GM12878 (cell line): Measurements from ENCODE around the gene PTPRD. TPM values are rescaled to one million over a fixed set of nuclear protein-coding genes. Genes with fewer than 3 reads are reported as not detected.

ENCODE experiments used
- ATAC-seq: fragments of 200-7000 bp; cut with Tn5 transposase; 3 replicates; pipeline ENCODE4 v1.9.1; 2020; ENCODE audit warnings: mild to moderate bottlenecking, moderate library complexity
- BruUV-seq: library from RNA; stranded (reverse); fragments of 400-500 nt; replicated peaks from 2 replicates; lab custom pipeline; 2021; lab: Mats Ljungman, UMichigan
- CTCF ChIA-PET: fragments of 300-600 bp; sonication (Branson Sonifier 250); formaldehyde crosslinking; extraction: SDS; loops from one replicate; lab custom pipeline; 2021; ENCODE audit warnings: inconsistent platforms; lab: Yijun Ruan, JAX
- POLR2A ChIA-PET: fragments of 350-600 bp; formaldehyde crosslinking; extraction: SDS; loops from one replicate; lab custom pipeline; 2021; ENCODE audit warnings: inconsistent platforms; lab: Charles Lee
- RAD21 ChIA-PET: fragments of 300-600 bp; sonication (Branson Sonifier 250); formaldehyde crosslinking; loops from one replicate; lab custom pipeline; 2023; ENCODE audit warnings: antibody characterized with exemption; ENCODE audit not compliant: unreplicated experiment; lab: Charles Lee
- SMC1A ChIA-PET: fragments of 300-600 bp; sonication (Branson Sonifier 250); formaldehyde crosslinking; loops from one replicate; lab custom pipeline; 2023; ENCODE audit not compliant: unreplicated experiment, uncharacterized antibody; lab: Charles Lee
- DNase-seq: peaks from one replicate; pipeline ENCODE4 v3.0.0-alpha.2; 2011; ENCODE audit warnings: low read depth, low spot score
- FAIRE-seq: peaks from 3 replicates; lab custom pipeline; 2011; peaks lifted over from hg19 to GRCh38; lab: Jason Lieb, UNC
- H2AFZ ChIP-seq: 2 replicates; pipeline ENCODE4 v1.6.0; 2011; ENCODE audit warnings: low read depth, low read length, control low read depth; ENCODE audit not compliant: control insufficient read depth
- H3K27ac ChIP-seq: 2 replicates; pipeline ENCODE4 v1.5.1; 2011; ENCODE audit warnings: control low read depth; ENCODE audit not compliant: control insufficient read depth, insufficient read depth
- H3K27me3 ChIP-seq, 2 experiments: replicated peaks in 1 of 2; 2 replicates each; pipeline versions ENCODE4 v1.6.0 to v1.6.1; 2011; ENCODE audit warnings: low read length in 1 of 2; ENCODE audit not compliant: control insufficient read depth in 2 of 2, insufficient read depth in 2 of 2
- H3K36me3 ChIP-seq, 2 experiments: 2 replicates each; pipeline ENCODE4 v1.5.1; 2011; ENCODE audit warnings: low read length in 1 of 2; ENCODE audit not compliant: control insufficient read depth in 2 of 2, insufficient read depth in 2 of 2
- H3K4me1 ChIP-seq: 2 replicates; pipeline ENCODE4 v1.6.1; 2011; ENCODE audit warnings: mild to moderate bottlenecking, low read length, moderate library complexity, mixed read lengths; ENCODE audit not compliant: control insufficient read depth, insufficient read depth
- H3K4me2 ChIP-seq: 2 replicates; pipeline ENCODE4 v1.6.0; 2011; ENCODE audit warnings: control low read depth; ENCODE audit not compliant: control insufficient read depth, insufficient read depth
- H3K4me3 ChIP-seq: fragments of 200-600 bp; sonication (generic); 2 replicates; pipeline ENCODE4 v1.5.1; 2016
- H3K79me2 ChIP-seq: 2 replicates; pipeline ENCODE4 v1.6.0; 2011; ENCODE audit warnings: low read length; ENCODE audit not compliant: control insufficient read depth, insufficient read depth
- H3K9ac ChIP-seq: 2 replicates; pipeline ENCODE4 v1.8.0; 2011; ENCODE audit warnings: low read length, control low read depth, mixed read lengths; ENCODE audit not compliant: control insufficient read depth, insufficient read depth
- H3K9me3 ChIP-seq: replicated peaks from 3 replicates; pipeline ENCODE4 v1.5.1; 2011; ENCODE audit warnings: mild to moderate bottlenecking, low read length; ENCODE audit not compliant: control insufficient read depth, insufficient read depth
- H4K20me1 ChIP-seq: 2 replicates; pipeline ENCODE4 v1.6.0; 2011; ENCODE audit not compliant: control insufficient read depth, insufficient read depth
- BHLHE40 ChIP-seq, 2 experiments: fragments of 450-650 bp in 1 of 2; IDR thresholded peaks; 2 replicates each; pipeline ENCODE4 v1.6.1; 2011 to 2017; ENCODE audit warnings: low read depth in 2 of 2, borderline replicate concordance in 1 of 2, improper control_type of control experiment in 1 of 2, low read length in 1 of 2, mild to moderate bottlenecking in 1 of 2
- BMI1 ChIP-seq: fragments of 450-650 bp; IDR thresholded peaks from 2 replicates; pipeline ENCODE4 v1.6.1; 2016; ENCODE audit warnings: mild to moderate bottlenecking, moderate library complexity, borderline replicate concordance
- CEBPZ ChIP-seq: fragments of 150-350 bp; IDR thresholded peaks from 2 replicates; pipeline ENCODE4 v1.6.1; 2016; ENCODE audit warnings: low read depth, low read length
- CHD2 ChIP-seq: IDR thresholded peaks from 2 replicates; pipeline ENCODE4 v1.6.1; 2011; ENCODE audit warnings: low read depth, low read length, improper control_type of control experiment, borderline replicate concordance
- CHD4 ChIP-seq: fragments of 200-600 bp; sonication (generic); IDR thresholded peaks from 2 replicates; pipeline ENCODE4 v1.6.1; 2016; ENCODE audit warnings: mild to moderate bottlenecking
- CREM ChIP-seq: IDR thresholded peaks from 2 replicates; pipeline ENCODE4 v1.6.1; 2014; ENCODE audit warnings: antibody characterized with exemption, low read depth
- E2F4 ChIP-seq: IDR thresholded peaks from 2 replicates; pipeline ENCODE4 v1.6.1; 2012; ENCODE audit warnings: low read depth, low read length, improper control_type of control experiment
- KAT2A ChIP-seq: conservative IDR thresholded peaks from 2 replicates; pipeline ENCODE4 v1.6.1; 2011; ENCODE audit warnings: low read depth, low read length; ENCODE audit not compliant: control insufficient read depth
- LARP7 ChIP-seq: fragments of 450-650 bp; IDR thresholded peaks from 2 replicates; pipeline ENCODE4 v1.6.1; 2017; ENCODE audit warnings: mild to moderate bottlenecking
- MLLT1 ChIP-seq: fragments of 450-650 bp; IDR thresholded peaks from 2 replicates; pipeline ENCODE4 v1.6.1; 2016; ENCODE audit warnings: mild to moderate bottlenecking
- NBN ChIP-seq: fragments of 450-650 bp; IDR thresholded peaks from 2 replicates; pipeline ENCODE4 v1.6.1; 2016
- PAX8 ChIP-seq: fragments of 450-650 bp; IDR thresholded peaks from 2 replicates; pipeline ENCODE4 v1.6.1; 2017; ENCODE audit warnings: mild to moderate bottlenecking, moderate library complexity
- RAD21 ChIP-seq: IDR thresholded peaks from 2 replicates; pipeline ENCODE4 v1.6.1; 2011; ENCODE audit warnings: mild to moderate bottlenecking, low read depth, low read length, moderate library complexity; ENCODE audit not compliant: insufficient read depth
- TBL1XR1 ChIP-seq: IDR thresholded peaks from 2 replicates; pipeline ENCODE4 v1.6.1; 2012; ENCODE audit warnings: low read depth, low read length, improper control_type of control experiment
- YBX1 ChIP-seq: fragments of 450-650 bp; IDR thresholded peaks from 2 replicates; pipeline ENCODE4 v1.6.1; 2016; ENCODE audit warnings: antibody characterized with exemption
- ZNF24 ChIP-seq: fragments of 450-650 bp; IDR thresholded peaks from 2 replicates; pipeline ENCODE4 v1.6.1; 2017; ENCODE audit warnings: antibody characterized with exemption, mild to moderate bottlenecking
- WGBS: methylation state at CpG from one replicate; pipeline ENCODE4 v1.1.6; 2016; ENCODE audit warnings: low lambda C conversion rate; ENCODE audit not compliant: insufficient replicate concordance, insufficient coverage; ENCODE audit errors: missing lambda C conversion rate; 5-methylcytosine and 5-hydroxymethylcytosine counted together
- in situ Hi-C: fragments of 300-500 bp; cut with MboI; formaldehyde crosslinking; loops from 9 replicates; pipeline ENCODE4 v1.14.3; 2018; ENCODE audit warnings: mixed read lengths
- intact Hi-C: fragments of 100-400 bp; cut with micrococcal nuclease; formaldehyde crosslinking; loops from one replicate; pipeline ENCODE4 v1.14.2; 2022; ENCODE audit not compliant: unreplicated experiment
- polyA plus RNA-seq, 11 experiments: library from polyadenylated mRNA; depleted of rRNA in 4 of 11; unstranded in 6 of 11; stranded (reverse) in 5 of 11; fragments of >200 nt; fragmentation: Nextera tagmentation in 4 of 11; fragmentation: Illumina TruSeq in 1 of 11; extraction: Ambion mirVana in 4 of 11; extraction: Trizol in 1 of 11; gene quantifications; 1 replicate in 1 of 11; 2 replicates in 10 of 11; pipeline versions ENCODE4 v1.2.1 to v1.2.3, GENCODE V29; 2011 to 2016; ENCODE audit warnings: inconsistent platforms in 2 of 11, missing spikeins in 2 of 11, low read depth in 1 of 11
- total RNA-seq, 4 experiments: library from RNA; depleted of rRNA in 3 of 4; stranded (reverse); fragments of >200 nt in 3 of 4; fragmentation: Illumina TruSeq in 1 of 4; extraction: Trizol in 1 of 4; gene quantifications; 2 replicates each; pipeline versions ENCODE4 v1.2.1 to v1.2.3, GENCODE V29; 2013 to 2021

The PTPRD gene
- total and polyA plus RNA-seq, 10 of the 15 experiments (the other 5 are each of a cell fraction or from before 2014, with no cell fraction given): under 0.01 to 0.05 (median 0.01) TPM; not detected in 7

GRCh38 chr9:8371686-8372085 is 2241.1 kb downstream of the PTPRD start:
- in situ Hi-C loops: no loop called here
- Histone ChIP-seq H3K27me3 (no peaks in the 10 kb centered on the region), H2AFZ (no peak overlapping the region), H3K36me3 (no peaks in the 10 kb centered on the region), H3K4me3 (no peak overlapping the region), H3K4me1 (no peaks in the 10 kb centered on the region), H3K9ac (no peak overlapping the region), H3K27ac (no peak overlapping the region), H3K4me2 (no peak overlapping the region), H3K9me3 (no peaks in the 10 kb centered on the region), H3K79me2 (no peaks in the 10 kb centered on the region), H4K20me1 (no peaks in the 10 kb centered on the region)
- intact Hi-C loops: no loop called here
- SMC1A ChIA-PET: no interaction called here
- POLR2A ChIA-PET: no interaction called here
- RAD21 ChIA-PET: no interaction called here
- ATAC-seq (no peak), DNase-seq (no peak), FAIRE-seq (no peak)
- 33% methylated on average over 2 of the region's 2 CpGs for WGBS
- BruUV-seq: no TSS peak
- TF ChIP-seq NBN (no peak), BHLHE40 (IDR thresholded peaks at IDR 0.05; ENCODE audit: borderline replicate concordance in 1 of 2, low read depth in 2 of 2, low read length in 1 of 2) (no peak), TBL1XR1 (no peak), BMI1 (no peak), E2F4 (no peak), RAD21 (no peak), YBX1 (no peak), MLLT1 (no peak), LARP7 (no peak), CEBPZ (no peak), PAX8 (no peak), ZNF24 (no peak), CREM (no peak), KAT2A (no peak), CHD4 (no peak), CHD2 (no peak)
- CTCF ChIA-PET: no interaction called here
